ENCODE results near the gene STK24.

Gene STK24

DNA sequence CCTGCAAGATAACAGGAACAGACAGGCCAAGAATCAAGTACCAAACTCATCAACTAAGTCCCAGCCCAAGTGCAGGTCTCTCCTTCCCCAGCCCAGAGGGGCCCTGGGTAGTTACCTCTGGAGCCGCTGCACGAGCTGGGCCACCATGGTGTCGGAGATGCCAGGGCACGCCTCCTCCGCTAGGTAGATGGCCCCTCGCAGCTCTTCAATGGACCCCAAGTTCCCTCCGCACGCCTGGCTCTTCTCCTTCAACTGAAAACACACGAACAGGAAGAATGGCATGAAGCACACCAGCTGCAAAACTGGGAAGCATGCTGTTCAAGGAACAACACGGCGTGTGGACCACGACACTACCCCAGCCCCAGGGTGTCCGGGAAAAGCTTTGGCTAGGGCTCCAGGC is 119.9 kb downstream of the STK24 start:
- in situ Hi-C loops (cut with MboI; ENCODE audit: low sequenced_read_pairs) = loop anchor here (5.0 kb wide), 1 partner anchor 200 kb away; no protein-coding TSS in a partner anchor

DNA sequence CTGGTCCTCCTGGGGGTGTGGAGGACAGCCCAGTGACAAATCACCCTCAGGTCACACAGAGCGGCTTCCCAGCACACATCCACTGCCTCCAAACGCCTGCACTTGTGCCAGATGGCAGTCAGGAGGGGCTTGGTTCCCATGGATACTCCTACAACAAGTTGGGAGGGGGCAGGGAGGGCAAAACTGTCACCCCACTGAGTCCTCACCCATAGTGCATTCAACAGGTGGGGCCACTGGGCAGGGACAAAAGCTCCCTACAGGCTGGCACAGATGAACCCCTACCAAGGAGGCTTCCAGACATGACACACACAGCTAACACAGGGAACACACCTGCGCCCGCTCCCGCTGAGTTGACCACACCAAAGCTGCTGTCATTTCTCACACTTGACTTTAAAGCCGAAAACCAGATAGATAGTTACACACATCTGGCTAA is 120.5 kb downstream of the STK24 start:
- in situ Hi-C loops (cut with MboI; ENCODE audit: low sequenced_read_pairs) = loop anchor here (5.0 kb wide), 1 partner anchor 201 kb away; no protein-coding TSS in a partner anchor

DNA sequence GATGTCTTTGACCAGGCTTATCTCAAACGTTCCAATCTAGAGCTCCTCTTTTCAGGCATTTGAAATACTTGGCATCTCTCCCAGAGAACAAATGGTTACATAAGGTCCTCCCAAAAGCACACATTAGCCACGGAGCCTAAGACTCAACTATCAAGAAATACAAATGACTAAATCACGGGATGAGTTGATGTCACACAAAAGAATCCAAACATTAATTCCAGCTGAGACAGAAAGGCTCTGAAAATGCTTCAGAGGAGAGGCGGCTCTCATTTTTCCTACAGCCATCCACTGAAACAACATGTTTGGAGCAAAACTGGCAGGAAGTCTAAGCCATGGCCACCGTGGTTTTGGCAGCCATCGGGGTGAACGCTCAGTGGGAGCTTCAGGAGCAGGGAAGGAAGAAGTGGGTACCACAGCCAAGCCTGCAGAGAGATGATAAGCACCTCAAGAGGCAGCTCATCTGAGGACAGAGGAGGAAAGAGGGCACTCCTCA is 122.5 kb downstream of the STK24 start:
- in situ Hi-C loops (cut with MboI; ENCODE audit: low sequenced_read_pairs) = no loop called here

DNA sequence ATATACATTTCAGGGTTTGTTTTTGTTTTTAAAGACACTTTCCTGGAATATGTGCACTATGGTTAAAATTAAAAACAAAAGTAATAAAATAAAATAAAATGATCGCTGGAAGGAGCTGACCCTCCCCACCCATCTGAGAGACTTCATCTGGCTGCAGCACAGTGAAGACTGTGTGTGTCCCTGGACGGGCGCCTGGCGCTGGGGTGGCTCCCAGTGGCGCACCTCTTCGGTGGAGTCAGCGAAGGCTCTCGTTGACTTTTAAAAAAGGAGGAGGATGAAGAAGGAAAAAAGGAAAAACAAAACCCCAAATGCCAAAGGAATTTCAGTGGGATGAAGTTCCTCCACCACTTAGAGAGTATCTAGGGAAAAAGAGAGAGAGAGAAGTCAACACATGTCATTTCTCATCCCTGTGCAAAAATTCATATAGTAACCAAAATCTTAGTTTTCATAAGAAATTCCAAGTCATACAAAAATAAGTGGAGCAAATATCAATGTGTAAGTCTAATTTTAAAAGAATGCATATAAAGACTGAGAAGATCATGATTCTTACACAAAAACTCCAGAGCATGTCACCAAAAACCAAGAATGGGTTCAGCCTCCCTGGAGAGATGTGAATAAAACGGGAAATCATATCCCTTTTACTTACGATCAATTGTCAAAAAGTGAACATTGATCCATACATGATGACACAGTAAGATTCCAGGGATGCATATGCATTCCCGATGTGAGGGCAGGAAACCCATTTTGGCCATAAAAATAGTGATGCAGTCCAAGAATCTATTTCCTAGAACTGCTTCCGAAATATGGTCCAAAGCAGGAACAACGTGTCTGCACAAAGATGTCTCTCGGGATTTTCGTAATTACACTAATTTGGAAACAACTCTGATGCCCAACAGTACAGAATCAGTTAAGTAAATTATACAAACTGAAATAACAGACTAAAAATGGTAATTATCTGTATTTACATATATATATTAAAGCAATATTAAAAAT is 123.8 kb downstream of the STK24 start:
- in situ Hi-C loops (cut with MboI; ENCODE audit: low sequenced_read_pairs) = no loop called here

DNA sequence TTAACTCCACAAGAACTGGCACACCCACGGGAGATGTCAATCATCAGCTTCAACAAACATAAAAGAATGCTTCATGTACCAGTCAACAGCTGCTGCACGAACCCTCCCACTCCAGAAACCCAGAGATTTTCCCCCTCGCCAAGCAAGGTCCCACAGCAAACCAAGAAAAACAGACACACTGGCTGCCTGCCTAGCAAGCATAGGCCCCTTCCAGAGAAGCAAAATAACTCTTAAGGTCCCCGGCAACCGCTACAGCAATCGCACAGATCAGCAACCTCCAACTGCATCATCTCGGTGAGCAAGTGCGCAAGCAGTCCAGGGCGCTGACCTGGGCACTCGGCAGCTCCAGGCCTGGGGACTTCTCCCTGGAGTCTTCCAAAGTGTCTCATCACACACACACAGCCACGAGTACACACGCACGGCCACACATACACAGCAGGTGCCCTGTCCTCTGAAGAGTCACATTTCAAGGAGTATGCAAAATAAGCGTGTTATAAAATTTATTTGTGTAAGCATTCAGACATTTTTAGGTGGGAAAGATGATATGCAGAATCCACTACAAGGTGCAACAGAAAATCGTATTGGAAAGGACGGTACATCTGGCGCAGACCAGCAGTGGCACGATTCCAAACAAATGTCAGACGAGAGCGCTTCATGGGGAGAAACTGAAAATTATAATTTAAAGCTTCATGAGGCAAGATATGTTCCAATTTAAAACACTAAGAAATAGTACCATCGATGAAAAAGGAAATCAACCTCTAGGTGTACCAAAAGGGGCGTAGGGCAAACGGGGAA is 125.0 kb downstream of the STK24 start:
- in situ Hi-C loops (cut with MboI; ENCODE audit: low sequenced_read_pairs) = no loop called here

DNA sequence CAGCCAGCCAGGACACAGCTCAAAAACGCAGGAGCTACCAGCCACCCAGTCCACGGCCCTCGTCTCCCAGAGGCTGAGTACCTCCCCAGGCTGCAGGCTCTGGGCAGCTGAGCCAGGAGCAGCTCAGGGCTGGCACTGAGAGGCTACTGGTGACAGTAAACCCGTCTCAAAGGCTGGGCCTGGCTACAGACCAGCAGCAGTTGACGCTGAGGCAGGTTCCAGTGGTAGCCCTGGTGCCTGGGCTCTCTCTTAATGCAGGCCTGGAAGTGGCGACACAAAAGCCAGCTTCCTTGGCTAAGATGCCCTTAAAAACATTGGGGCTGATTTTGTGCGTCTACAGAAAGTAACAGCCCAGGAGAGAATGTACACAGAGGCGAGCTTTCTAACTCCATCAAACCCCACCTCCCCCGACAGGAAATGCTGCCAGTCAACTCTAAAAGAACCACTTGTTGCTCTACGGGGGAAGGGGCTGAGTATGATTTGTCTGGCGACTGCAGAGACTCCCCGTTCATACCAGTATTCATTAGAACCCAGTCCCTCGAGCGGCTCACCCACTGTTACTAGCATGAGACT is 126.3 kb downstream of the STK24 start:
- in situ Hi-C loops (cut with MboI; ENCODE audit: low sequenced_read_pairs) = no loop called here

DNA sequence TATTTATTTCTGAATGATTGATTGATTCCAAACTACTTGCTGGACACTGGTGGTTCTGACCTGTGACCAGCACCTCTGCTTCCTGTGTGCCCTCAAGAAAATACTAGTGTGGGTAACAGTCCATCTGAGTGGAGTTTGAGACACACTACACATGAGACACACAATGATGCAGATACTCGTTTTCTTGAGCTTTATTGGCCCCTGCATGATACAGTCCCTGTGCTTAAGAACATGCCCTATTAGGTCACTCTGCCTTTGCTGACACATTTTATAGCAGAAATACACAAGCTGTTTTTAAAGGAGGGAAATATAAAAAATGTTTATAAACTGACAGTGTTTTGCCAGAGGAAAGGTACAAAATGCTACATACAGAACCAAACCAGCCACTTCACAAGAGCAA is 126.9 kb downstream of the STK24 start:
- in situ Hi-C loops (cut with MboI; ENCODE audit: low sequenced_read_pairs) = no loop called here

DNA sequence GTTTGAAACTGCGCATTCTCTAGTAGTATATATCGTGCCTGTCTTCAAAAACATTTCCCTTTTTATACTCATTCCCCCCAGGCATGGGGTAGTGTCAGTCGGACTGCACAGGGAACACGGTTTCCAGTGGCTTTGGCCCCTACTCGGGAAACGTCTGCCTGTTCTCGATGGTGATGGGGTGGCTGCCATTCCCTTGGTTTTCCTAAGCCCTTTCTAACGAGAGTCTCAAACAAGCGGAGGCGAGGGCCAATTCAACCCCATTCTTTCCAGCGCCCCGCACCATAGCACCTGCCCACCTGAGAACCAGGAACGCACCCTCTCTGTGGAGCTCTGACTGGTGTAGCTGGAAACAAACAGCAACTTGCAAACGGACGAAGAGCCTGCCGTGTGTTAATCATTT is 127.6 kb downstream of the STK24 start:
- in situ Hi-C loops (cut with MboI; ENCODE audit: low sequenced_read_pairs) = no loop called here

DNA sequence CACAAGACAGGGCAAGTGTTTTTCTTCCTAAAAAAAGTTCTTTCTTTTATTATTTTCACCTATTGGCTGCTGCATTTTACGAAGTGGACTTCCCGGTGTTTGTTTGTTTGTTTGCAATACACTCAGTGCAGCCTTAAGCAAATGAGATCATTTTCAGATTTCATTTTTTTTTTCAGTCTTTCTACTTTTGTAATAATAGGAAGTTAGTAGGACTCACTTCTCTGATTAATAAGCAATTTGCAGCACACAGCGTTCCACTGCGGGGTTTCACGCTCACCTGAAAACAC is 128.3 kb downstream of the STK24 start:
- in situ Hi-C loops (cut with MboI; ENCODE audit: low sequenced_read_pairs) = no loop called here

DNA sequence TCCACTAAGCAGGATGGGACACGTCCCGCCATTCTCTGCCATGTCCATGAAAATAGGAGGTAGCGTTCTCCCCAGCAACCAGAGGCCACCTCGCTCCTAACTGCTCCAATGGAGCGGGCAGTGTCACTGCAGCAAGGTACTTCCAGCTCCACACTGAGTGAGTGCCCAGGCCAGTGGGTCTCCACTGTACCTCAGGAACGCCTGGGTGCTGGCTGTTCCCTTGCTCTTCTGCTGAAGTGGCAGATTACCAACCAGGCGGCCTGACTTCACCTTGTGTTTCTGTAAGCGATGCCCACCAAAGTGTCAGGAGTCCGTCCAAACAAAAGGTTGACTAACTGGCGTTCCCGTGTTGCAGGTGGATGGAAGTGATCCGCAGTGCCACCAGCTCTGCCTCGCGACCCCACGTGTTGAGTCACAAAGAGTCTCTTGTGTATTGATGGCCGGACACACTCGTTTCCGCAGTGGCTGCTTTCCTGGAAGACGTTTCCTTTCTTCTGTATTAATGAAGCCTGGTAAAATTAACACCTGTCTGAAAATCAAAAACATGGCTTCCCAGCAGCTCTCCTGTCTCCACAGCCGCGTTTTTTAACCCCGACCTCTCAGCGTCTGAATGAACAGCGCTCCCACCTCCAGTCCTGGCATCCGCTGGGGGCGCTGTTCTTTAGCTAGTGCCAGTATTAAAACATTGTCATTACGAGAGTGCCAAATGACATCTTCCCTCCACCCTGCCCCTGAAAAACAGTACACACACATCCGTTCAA is 128.8 kb downstream of the STK24 start:
- in situ Hi-C loops (cut with MboI; ENCODE audit: low sequenced_read_pairs) = no loop called here

DNA sequence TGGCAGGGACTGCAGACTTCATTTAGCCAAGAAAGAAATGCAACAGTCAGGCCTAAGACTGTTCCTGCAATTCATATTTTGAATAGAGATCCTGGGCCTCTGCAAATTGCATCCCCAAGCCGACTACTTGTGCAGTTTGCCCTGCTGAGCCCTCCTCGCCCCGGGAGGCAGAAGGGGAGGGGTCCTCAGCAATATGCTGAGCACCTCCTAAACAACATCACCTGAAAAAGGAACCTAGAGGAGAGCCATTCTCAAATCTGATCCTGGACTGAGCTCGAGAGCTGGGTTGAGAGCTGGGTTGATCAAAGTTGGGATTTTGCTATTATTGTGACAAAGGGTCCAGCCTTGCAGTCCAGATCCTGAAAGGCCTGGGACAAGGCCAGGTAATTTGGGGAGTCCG is 129.8 kb downstream of the STK24 start:
- in situ Hi-C loops (cut with MboI; ENCODE audit: low sequenced_read_pairs) = no loop called here

DNA sequence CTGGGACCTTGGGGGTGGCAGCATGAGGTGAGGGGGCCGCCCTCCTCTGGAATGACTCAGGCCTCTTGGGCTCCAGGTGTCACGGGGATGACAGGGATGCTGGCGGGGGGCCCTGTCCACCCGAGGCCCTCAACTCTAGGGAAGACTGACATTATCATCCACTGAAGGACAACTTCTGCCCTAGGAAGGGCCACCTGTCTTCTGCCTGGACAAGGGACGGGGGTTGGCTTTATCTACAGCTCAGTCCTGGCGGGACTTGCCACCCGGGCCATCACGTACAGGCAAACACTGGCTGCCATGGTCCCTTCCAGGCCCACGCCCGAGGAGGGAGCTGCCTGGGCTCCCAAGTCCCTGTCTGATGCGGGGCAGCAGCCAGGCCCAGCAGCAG is 130.7 kb downstream of the STK24 start:
- in situ Hi-C loops (cut with MboI; ENCODE audit: low sequenced_read_pairs) = no loop called here

DNA sequence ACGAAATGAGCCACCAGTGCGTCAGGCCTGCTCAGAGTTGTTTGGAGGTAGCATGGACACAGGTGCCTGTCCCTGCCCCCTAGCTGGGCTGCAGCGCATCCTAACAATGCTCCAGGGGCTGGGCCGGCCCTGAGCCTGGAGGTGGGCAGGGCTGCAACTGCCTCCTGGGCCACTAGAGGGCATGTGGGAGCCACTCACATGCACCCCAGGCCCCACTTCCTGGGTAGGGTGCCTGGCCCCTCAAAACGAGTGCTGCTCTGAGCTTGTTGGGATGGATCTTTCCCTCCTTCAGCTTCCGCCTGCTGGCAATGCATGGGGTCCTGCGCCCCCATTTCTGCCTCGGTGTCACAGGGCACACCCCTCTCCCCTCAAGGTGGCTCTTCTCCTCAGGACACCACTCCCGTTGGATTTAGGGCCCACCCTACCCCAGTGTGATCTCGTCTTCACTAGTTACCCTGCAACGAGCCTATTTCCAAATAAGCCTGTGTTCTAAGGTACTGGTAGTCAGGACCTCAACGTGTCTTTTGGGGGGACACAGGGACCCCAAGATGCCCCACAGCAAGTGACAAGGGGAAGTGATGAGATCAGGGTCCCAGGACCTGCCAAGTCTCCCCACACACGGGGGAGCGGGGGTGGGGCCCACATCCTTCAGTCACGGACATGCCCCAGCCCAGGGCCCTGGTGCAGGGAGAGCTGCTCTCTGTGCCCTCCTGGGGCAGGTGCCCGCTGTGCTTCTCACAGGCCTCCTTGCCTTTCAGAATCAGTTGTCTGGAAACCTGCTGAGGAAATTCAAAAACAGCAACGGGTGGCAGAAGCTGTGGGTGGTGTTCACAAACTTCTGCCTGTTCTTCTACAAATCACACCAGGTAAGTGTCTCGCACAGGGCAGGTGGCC is 131.3 kb downstream of the STK24 start:
- in situ Hi-C loops (cut with MboI; ENCODE audit: low sequenced_read_pairs) = no loop called here

DNA sequence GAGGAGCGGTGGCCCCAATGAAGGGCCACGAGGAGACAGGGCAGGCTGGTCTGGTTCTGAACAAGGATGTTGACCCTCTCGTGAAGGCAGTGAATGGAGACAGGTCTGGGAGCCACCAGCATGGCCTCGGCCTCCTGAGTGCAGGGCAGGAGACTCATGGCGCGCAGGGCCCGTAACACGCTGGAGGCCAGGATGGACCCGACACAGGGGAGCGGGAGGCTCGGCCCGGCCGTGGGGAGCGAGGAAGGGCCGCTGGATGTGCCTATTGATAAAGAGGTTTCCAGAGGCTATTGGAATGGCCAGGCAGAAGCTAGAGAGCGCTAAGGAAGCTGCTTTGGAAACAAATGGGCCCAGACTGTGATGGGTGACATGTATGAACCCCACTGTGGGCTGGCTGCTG is 132.5 kb downstream of the STK24 start:
- in situ Hi-C loops (cut with MboI; ENCODE audit: low sequenced_read_pairs) = no loop called here

DNA sequence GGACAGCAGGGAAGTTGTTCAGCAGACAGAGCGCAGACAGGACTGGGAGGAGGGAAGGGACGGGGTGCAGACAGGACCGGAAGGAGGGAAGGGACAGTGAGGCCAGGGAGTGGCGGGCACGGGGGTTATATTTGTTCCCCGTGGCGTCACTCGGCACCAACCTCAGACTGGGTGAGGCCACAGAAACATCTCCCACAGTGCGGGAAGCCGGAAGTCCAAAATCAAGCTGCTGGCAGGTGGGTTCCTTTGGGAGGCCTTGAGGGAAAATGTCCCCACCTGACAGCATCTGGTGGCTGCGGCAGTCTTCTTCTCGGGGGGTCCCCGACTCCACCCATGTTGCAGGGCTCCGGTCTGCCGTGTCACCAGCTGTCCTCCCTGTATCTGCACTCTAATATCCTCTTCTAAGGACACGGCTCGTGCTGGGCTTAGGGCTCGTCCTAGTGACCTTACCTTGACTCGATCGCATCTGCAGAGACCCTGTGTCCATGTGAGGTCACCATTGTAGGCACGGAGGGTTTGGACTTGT is 133.0 kb downstream of the STK24 start:
- in situ Hi-C loops (cut with MboI; ENCODE audit: low sequenced_read_pairs) = no loop called here

DNA sequence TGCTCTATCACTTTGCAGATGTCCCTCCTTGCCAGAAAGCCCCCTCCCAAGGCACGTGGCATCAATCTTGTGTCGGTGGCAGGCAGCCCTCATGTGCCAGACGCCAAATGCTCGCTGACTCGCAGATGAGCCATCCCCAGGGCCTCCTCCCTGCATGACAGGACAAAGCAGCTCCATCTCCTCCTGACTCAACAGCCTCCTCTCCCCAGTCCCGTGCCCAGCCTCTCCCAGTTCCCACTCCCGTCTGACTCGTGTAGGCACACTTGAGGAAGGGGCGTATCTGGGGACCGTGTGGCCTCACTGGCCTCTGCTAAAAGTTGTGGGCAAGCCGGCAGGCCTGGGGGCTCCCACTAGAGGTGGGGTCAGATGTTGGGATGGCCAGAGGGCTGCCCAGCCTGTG is 133.6 kb downstream of the STK24 start:
- in situ Hi-C loops (cut with MboI; ENCODE audit: low sequenced_read_pairs) = no loop called here

DNA sequence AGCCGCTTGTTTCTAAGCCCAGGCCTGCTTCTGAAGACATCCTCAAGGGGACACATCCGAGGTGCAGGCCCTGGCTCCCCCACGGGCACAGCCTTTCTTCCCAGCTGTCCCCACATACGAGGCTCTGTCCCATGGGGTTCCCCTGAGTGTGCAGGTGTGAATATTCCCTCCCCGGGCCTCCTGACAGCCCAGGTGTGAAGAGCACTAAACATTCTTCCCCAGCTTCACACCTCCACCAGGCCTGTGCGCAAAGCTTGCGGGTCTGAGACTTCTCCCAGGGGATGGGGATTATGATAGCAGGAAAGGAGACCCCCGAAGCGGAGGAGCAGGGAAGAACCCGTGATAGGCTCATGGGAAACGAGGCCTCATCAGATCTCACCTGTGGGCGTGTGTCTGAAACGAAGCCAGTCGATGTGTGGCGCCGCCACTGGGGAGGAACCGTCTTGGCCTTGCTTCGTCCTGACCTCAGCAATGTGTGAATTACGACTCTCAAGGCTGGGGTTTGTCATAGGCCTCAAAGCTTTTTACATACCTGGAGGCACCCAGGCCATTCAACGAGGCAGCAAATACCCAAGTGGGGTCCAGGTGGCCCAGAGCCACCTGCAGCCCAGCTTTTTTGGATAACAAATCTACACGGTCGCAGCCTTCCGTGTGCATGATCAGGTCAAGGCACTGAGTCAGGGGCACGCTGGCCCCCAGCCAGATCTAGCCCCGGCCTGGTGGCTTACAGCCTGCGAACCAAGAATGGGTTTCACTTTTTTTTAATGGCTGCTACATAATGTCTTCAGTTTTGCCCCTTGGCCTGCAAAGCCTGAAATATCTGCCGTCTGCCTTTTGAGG is 134.3 kb downstream of the STK24 start:
- in situ Hi-C loops (cut with MboI; ENCODE audit: low sequenced_read_pairs) = no loop called here

DNA sequence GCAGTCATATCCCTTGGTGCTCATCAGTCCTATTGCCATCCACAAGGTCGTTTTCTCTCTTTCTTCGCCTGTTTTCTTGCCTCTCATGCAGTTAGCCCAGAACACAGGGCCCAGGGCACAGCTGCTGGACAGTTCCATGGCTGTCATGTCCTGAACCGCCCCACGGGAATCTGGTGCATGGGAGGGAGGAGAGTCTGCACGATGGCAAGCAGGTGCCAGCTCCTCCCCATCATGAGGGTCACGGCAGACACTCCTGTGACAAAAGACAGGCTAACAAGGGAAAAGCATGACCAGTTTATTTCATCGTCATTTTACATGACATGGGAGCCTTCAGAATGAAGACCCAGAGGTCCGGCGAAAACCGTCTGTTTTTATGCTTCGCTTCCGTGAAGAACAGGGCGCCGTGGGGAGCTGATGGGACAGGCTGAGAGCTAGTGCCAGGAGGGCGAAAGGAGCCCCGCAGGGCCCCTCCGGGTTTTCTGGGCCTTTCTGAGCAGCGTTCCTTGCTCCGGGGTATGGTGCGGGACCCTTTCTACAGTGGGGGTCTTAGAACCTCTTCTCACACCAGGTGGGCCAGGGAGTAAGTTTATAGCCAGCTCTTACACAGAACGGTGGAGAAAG is 135.7 kb downstream of the STK24 start:
- in situ Hi-C loops (cut with MboI; ENCODE audit: low sequenced_read_pairs) = no loop called here
